Sigmoid colon (tissue), 4 donors: ENCODE measurements around the gene PTCSC3.

Experiments used
- EP300 ChIP-seq, 4 donors: sonication (generic); formaldehyde crosslinking; IDR thresholded peaks; one replicate each; pipeline ENCODE4 v1.6.1; 2017; ENCODE audit warnings: antibody characterized with exemption in 4 of 4
- POLR2A ChIP-seq, 2 donors: fragments of 450-650 bp; IDR thresholded peaks; one replicate each; pipeline ENCODE4 v1.6.1; 2016; ENCODE audit warnings: antibody characterized with exemption in 2 of 2, mild to moderate bottlenecking in 2 of 2, moderate library complexity in 2 of 2
- POLR2AphosphoS5 ChIP-seq, 4 donors: sonication (generic); formaldehyde crosslinking; IDR thresholded peaks; one replicate each; pipeline ENCODE4 v1.6.1; 2017; ENCODE audit warnings: antibody characterized with exemption in 4 of 4
- TF ChIP-seq, protein P1 (sequence below), 4 experiments: fragments of 450-650 bp in 3 of 4; fragments of 200-600 bp in 1 of 4; IDR thresholded peaks; one replicate each; pipeline ENCODE4 v1.5.1; 2016 to 2019; ENCODE audit warnings: antibody characterized with exemption in 4 of 4, mild to moderate bottlenecking in 3 of 4, moderate library complexity in 2 of 4

DNA sequence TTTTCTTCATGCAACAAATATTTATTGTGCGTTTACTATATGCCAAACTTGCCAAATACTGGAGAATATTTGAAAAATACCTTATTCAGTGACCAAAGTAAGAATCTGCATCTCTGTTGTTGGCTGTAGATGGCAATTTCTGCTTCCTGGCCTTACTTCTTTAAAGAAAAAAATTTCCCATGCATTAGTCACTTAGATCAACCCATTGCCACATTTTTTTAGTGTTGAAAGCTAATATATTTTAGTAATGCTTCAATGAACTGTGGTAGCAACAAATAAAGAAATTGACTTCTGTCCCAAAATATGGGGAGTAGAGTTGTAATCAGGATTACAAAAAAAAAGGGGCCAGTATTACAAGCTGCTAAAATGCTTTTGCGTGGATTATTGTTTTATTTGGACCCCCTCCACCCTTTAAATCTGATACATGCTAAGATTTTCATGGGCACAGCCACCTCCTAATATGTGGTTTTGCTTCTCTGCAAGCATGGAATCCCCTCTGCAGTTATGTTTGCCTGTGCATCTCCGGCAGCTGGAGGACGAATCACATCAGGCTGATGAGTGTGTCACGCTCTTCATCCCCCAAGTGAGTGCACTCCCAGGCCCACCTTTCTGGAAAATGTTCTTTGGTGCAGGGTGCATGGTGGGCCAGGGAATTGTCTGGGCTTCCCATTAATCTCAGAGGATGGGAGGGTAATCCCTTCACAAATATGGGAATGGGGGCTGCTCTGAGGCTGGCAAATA lies 38.1 kb upstream of the PTCSC3 start:
- TF ChIP-seq POLR2A (IDR thresholded peaks at IDR 0.05) (no peak), POLR2AphosphoS5 (IDR thresholded peaks at IDR 0.05) (no peak), EP300 (IDR thresholded peaks at IDR 0.05) (no peak)
- TF ChIP-seq, protein P1, sequence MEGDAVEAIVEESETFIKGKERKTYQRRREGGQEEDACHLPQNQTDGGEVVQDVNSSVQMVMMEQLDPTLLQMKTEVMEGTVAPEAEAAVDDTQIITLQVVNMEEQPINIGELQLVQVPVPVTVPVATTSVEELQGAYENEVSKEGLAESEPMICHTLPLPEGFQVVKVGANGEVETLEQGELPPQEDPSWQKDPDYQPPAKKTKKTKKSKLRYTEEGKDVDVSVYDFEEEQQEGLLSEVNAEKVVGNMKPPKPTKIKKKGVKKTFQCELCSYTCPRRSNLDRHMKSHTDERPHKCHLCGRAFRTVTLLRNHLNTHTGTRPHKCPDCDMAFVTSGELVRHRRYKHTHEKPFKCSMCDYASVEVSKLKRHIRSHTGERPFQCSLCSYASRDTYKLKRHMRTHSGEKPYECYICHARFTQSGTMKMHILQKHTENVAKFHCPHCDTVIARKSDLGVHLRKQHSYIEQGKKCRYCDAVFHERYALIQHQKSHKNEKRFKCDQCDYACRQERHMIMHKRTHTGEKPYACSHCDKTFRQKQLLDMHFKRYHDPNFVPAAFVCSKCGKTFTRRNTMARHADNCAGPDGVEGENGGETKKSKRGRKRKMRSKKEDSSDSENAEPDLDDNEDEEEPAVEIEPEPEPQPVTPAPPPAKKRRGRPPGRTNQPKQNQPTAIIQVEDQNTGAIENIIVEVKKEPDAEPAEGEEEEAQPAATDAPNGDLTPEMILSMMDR (IDR thresholded peaks at IDR 0.05) = no peak
